Activated B cell treated with CpG ODN at 0.5 μM for 24 hours (primary cell): ENCODE data around the gene NPRL2. TPM values are rescaled to one million over a fixed set of nuclear protein-coding genes. Genes with fewer than 3 reads are reported as not detected.
A peak's percentile ranks its signal among the peaks of the same experiment; 100 is the strongest.

Experiments
- ATAC-seq: fragments of 200-7000 bp; cut with Tn5 transposase; one replicate; pipeline ENCODE4 v1.10.0; 2021; ENCODE audit warnings: low read depth, mild to moderate bottlenecking, moderate library complexity
- CTCF ChIA-PET: fragments of 350-600 bp; sonication (Branson Sonifier 250); formaldehyde crosslinking; loops from one replicate; lab custom pipeline; 2021; ENCODE audit warnings: antibody characterized with exemption; lab: Charles Lee
- POLR2A ChIA-PET: fragments of 350-600 bp; sonication (Branson Sonifier 250); formaldehyde crosslinking; loops from one replicate; lab custom pipeline; 2021; ENCODE audit warnings: antibody characterized with exemption; lab: Charles Lee
- DNase-seq: peaks from one replicate; pipeline ENCODE4 v3.0.0; 2022
- H3K27ac Mint-ChIP-seq: one replicate; pipeline ENCODE4 v1.8.0; 2020; ENCODE audit warnings: mixed read lengths
- H3K27me3 Mint-ChIP-seq: one replicate; pipeline ENCODE4 v1.8.0; 2021; ENCODE audit warnings: mixed read lengths
- H3K36me3 Mint-ChIP-seq: one replicate; pipeline ENCODE4 v1.8.0; 2021; ENCODE audit warnings: low read depth, mixed read lengths
- H3K4me1 Mint-ChIP-seq: one replicate; pipeline ENCODE4 v1.8.0; 2021; ENCODE audit warnings: mixed read lengths
- H3K4me3 Mint-ChIP-seq: one replicate; pipeline ENCODE4 v1.8.0; 2020; ENCODE audit warnings: mild to moderate bottlenecking, mixed read lengths
- H3K9me3 Mint-ChIP-seq: one replicate; pipeline ENCODE4 v1.8.0; 2020; ENCODE audit warnings: mixed read lengths
- CTCF ChIP-seq: fragments of 200-600 bp; IDR thresholded peaks from one replicate; pipeline ENCODE4 v1.8.0; 2022; ENCODE audit warnings: antibody characterized with exemption, mild to moderate bottlenecking
- intact Hi-C: fragments of 100-400 bp; cut with micrococcal nuclease; formaldehyde crosslinking; loops from one replicate; pipeline ENCODE4 v1.15.1; 2024
- total RNA-seq: library from RNA; stranded (reverse); gene quantifications from 2 replicates; pipeline ENCODE4 v1.2.3, GENCODE V29; 2022

NPRL2 gene
- total RNA-seq, 1 donor from 2014 or later = 23.6 TPM

GRCh38 chr3:50327129-50327528, 23.4 kb downstream of the NPRL2 start:
- CTCF ChIA-PET = no interaction called here
- H3K36me3 Mint-ChIP-seq = peaks cover 49% of the 10 kb centered on the region
- intact Hi-C loops = no loop called here
- POLR2A ChIA-PET = interaction anchor here (0.6 to 9.7 kb wide), 8 partner anchors 11 to 387 kb away, joined by 3 to 167 read pairs (median 4); partner anchors contain the start of genes CYB561D2, HYAL3, NAA80 and NPRL2
- H3K27ac Mint-ChIP-seq = peak overlapping the region; percentile 46
- peaks cover 25% of the 10 kb centered on the region for H3K4me1 Mint-ChIP-seq
- ATAC-seq (no peak), DNase-seq (no peak)
- no peaks in the 10 kb centered on the region for H3K27me3 Mint-ChIP-seq
- no peak for TF ChIP-seq CTCF
- peak overlapping the region; percentile 92 for H3K4me3 Mint-ChIP-seq
- no peaks in the 10 kb centered on the region for H3K9me3 Mint-ChIP-seq

GRCh38 chr3:50326182-50326541, 24.4 kb downstream of the NPRL2 start:
- ATAC-seq (no peak), DNase-seq (no peak)
- intact Hi-C loops = no loop called here
- TF ChIP-seq CTCF = no peak
- POLR2A ChIA-PET = interaction anchor here (0.9 to 9.7 kb wide), 2 partner anchors 12 to 25 kb away, joined by 3 to 167 read pairs; partner anchors contain the start of genes CYB561D2, NPRL2 and RASSF1
- Mint-ChIP-seq H3K27ac (no peak overlapping the region), H3K27me3 (no peaks in the 10 kb centered on the region), H3K9me3 (no peaks in the 10 kb centered on the region), H3K4me3 (peak overlapping the region; percentile 53), H3K36me3 (peaks cover 41% of the 10 kb centered on the region), H3K4me1 (peaks cover 25% of the 10 kb centered on the region)
- CTCF ChIA-PET = no interaction called here

GRCh38 chr3:50325497-50326181, 24.9 kb downstream of the NPRL2 start:
- H3K9me3 Mint-ChIP-seq = no peaks in the 10 kb centered on the region
- no peak for TF ChIP-seq CTCF
- H3K27ac Mint-ChIP-seq = no peak overlapping the region
- intact Hi-C loops = no loop called here
- DNase-seq (no peak), ATAC-seq (no peak)
- CTCF ChIA-PET = interaction anchor here (2.2 kb wide), 1 partner anchor 11 kb away, joined by 9 read pairs; no protein-coding TSS in a partner anchor
- peaks cover 36% of the 10 kb centered on the region for H3K36me3 Mint-ChIP-seq
- peak overlapping the region; percentile 7 for H3K4me3 Mint-ChIP-seq
- no peaks in the 10 kb centered on the region for H3K27me3 Mint-ChIP-seq
- H3K4me1 Mint-ChIP-seq = peaks cover 26% of the 10 kb centered on the region
- POLR2A ChIA-PET = interaction anchor here (0.9 to 9.7 kb wide), 2 partner anchors 13 to 25 kb away, joined by 3 to 167 read pairs; partner anchors contain the start of genes CYB561D2, NPRL2 and RASSF1

GRCh38 chr3:50325113-50325480, 25.5 kb downstream of the NPRL2 start:
- Mint-ChIP-seq H3K27ac (no peak overlapping the region), H3K4me1 (peaks cover 31% of the 10 kb centered on the region), H3K9me3 (no peaks in the 10 kb centered on the region), H3K36me3 (peaks cover 34% of the 10 kb centered on the region), H3K4me3 (peak overlapping the region; percentile 7), H3K27me3 (no peaks in the 10 kb centered on the region)
- CTCF ChIA-PET = interaction anchor here (2.2 kb wide), 1 partner anchor 12 kb away, joined by 9 read pairs; no protein-coding TSS in a partner anchor
- DNase-seq (no peak), ATAC-seq (no peak)
- intact Hi-C loops = no loop called here
- no peak for TF ChIP-seq CTCF
- POLR2A ChIA-PET = interaction anchor here (9.7 kb wide), 1 partner anchor 13 kb away, joined by 167 read pairs; the partner anchor contains the start of gene RASSF1
